H9 (cell line): ENCODE data around the gene NDUFA3. TPM values are rescaled to one million over a fixed set of nuclear protein-coding genes. Genes with fewer than 3 reads are reported as not detected.

Experiments used
- DNase-seq: peaks from one replicate; pipeline ENCODE4 v3.0.0-alpha.2; 2017
- H2AFZ ChIP-seq: one replicate; pipeline ENCODE4 v1.6.1; 2013; ENCODE audit warnings: mild to moderate bottlenecking, low read length, control low read depth, moderate library complexity
- H2AK5ac ChIP-seq: 2 replicates; pipeline ENCODE4 v1.6.1; 2013; ENCODE audit warnings: low read length, control low read depth, mixed read lengths; ENCODE audit not compliant: insufficient read length
- H2BK120ac ChIP-seq: one replicate; pipeline ENCODE4 v1.6.1; 2013; ENCODE audit warnings: low read depth, mild to moderate bottlenecking, low read length, control low read depth, inconsistent platforms; ENCODE audit not compliant: poor library complexity, severe bottlenecking
- H2BK12ac ChIP-seq: 2 replicates; pipeline ENCODE4 v1.6.1; 2013; ENCODE audit warnings: low read length, control low read depth, mixed read lengths, low read depth; ENCODE audit not compliant: insufficient read length
- H2BK15ac ChIP-seq: 2 replicates; pipeline ENCODE4 v1.6.1; 2013; ENCODE audit warnings: low read depth, low read length, control low read depth
- H2BK20ac ChIP-seq: one replicate; pipeline ENCODE4 v1.6.1; 2013; ENCODE audit warnings: low read depth, mild to moderate bottlenecking, low read length, control low read depth, inconsistent platforms; ENCODE audit not compliant: poor library complexity, severe bottlenecking
- H2BK5ac ChIP-seq: 2 replicates; pipeline ENCODE4 v1.6.1; 2013; ENCODE audit warnings: low read length, control low read depth, mixed read lengths; ENCODE audit not compliant: insufficient read length
- H3K14ac ChIP-seq: 2 replicates; pipeline ENCODE4 v1.6.1; 2013; ENCODE audit warnings: low read length, control low read depth; ENCODE audit not compliant: insufficient read depth
- H3K18ac ChIP-seq: 2 replicates; pipeline ENCODE4 v1.6.1; 2013; ENCODE audit warnings: low read depth, mild to moderate bottlenecking, mixed read lengths, low read length, control low read depth; ENCODE audit not compliant: insufficient read length
- H3K23ac ChIP-seq: 2 replicates; pipeline ENCODE4 v1.6.1; 2013; ENCODE audit warnings: low read length, control low read depth, mixed read lengths, low read depth; ENCODE audit not compliant: insufficient read length
- H3K23me2 ChIP-seq: 2 replicates; pipeline ENCODE4 v1.6.1; 2013; ENCODE audit warnings: low read depth, mild to moderate bottlenecking, mixed read lengths, low read length, control low read depth; ENCODE audit not compliant: insufficient read length, poor library complexity, severe bottlenecking
- H3K27ac ChIP-seq: 2 replicates; pipeline ENCODE4 v1.5.1; 2013; ENCODE audit warnings: low read length, control low read depth, mixed read lengths, low read depth; ENCODE audit not compliant: insufficient read length
- H3K27me3 ChIP-seq: 2 replicates; pipeline ENCODE4 v1.6.1; 2013; ENCODE audit warnings: low read length, control low read depth, inconsistent platforms; ENCODE audit not compliant: insufficient read depth
- H3K4ac ChIP-seq: 2 replicates; pipeline ENCODE4 v1.6.1; 2013; ENCODE audit warnings: low read depth, mild to moderate bottlenecking, control low read depth, inconsistent platforms, low read length, moderate library complexity
- H3K4me1 ChIP-seq: 2 replicates; pipeline ENCODE4 v1.6.1; 2013; ENCODE audit warnings: low read length, control low read depth, inconsistent platforms; ENCODE audit not compliant: insufficient read depth
- H3K4me2 ChIP-seq: 2 replicates; pipeline ENCODE4 v1.6.1; 2013; ENCODE audit warnings: low read length, control low read depth, mixed read lengths; ENCODE audit not compliant: insufficient read length, insufficient read depth
- H3K56ac ChIP-seq: 2 replicates; pipeline ENCODE4 v1.6.1; 2013; ENCODE audit warnings: low read depth, mild to moderate bottlenecking, mixed read lengths, low read length, control low read depth; ENCODE audit not compliant: insufficient read length
- H3K79me1 ChIP-seq: 2 replicates; pipeline ENCODE4 v1.6.1; 2013; ENCODE audit warnings: low read depth, mild to moderate bottlenecking, moderate library complexity, low read length, control low read depth, inconsistent platforms; ENCODE audit not compliant: insufficient read depth, poor library complexity, severe bottlenecking
- H3K79me2 ChIP-seq: 2 replicates; pipeline ENCODE4 v1.6.1; 2013; ENCODE audit warnings: low read length, control low read depth, inconsistent platforms; ENCODE audit not compliant: insufficient read depth
- H3K9ac ChIP-seq: 2 replicates; pipeline ENCODE4 v1.6.1; 2013; ENCODE audit warnings: low read length, control low read depth, mixed read lengths; ENCODE audit not compliant: insufficient read length; ENCODE audit errors: extremely low read depth
- H3K9me3 ChIP-seq: one replicate; pipeline ENCODE4 v1.6.1; 2013; ENCODE audit warnings: low read depth, low read length, inconsistent platforms; ENCODE audit not compliant: control insufficient read depth
- H3T11ph ChIP-seq: one replicate; pipeline ENCODE4 v1.6.1; 2013; ENCODE audit warnings: mild to moderate bottlenecking, low read length, control low read depth, inconsistent platforms
- H4K20me1 ChIP-seq: one replicate; pipeline ENCODE4 v1.6.1; 2013; ENCODE audit not compliant: control insufficient read depth, insufficient read length, insufficient read depth
- H4K5ac ChIP-seq: 2 replicates; pipeline ENCODE4 v1.6.1; 2013; ENCODE audit warnings: low read depth, mild to moderate bottlenecking, mixed read lengths, low read length, control low read depth; ENCODE audit not compliant: insufficient read length
- H4K8ac ChIP-seq: replicated peaks from 2 replicates; pipeline ENCODE4 v1.6.1; 2013; ENCODE audit warnings: low read length, control low read depth, mixed read lengths, low read depth; ENCODE audit not compliant: insufficient read length
- H4K91ac ChIP-seq: 2 replicates; pipeline ENCODE4 v1.6.1; 2013; ENCODE audit warnings: low read depth, mild to moderate bottlenecking, moderate library complexity, mixed read lengths, low read length, control low read depth; ENCODE audit not compliant: insufficient read length
- H3K27ac Mint-ChIP-seq, 3 experiments: 2 replicates in 2 of 3; 3 replicates in 1 of 3; pipeline ENCODE4 v1.8.0; 2020 to 2021; ENCODE audit warnings: mixed read lengths in 3 of 3, mild to moderate bottlenecking in 1 of 3, moderate library complexity in 1 of 3
- H3K27me3 Mint-ChIP-seq: 2 replicates; pipeline ENCODE4 v1.8.0; 2021; ENCODE audit warnings: low read depth, mild to moderate bottlenecking, moderate library complexity, mixed read lengths
- H3K36me3 Mint-ChIP-seq, 3 experiments: 2 replicates in 2 of 3; 3 replicates in 1 of 3; pipeline ENCODE4 v1.8.0; 2020 to 2021; ENCODE audit warnings: low read depth in 3 of 3, mixed read lengths in 3 of 3; ENCODE audit not compliant: insufficient read depth in 1 of 3
- H3K4me1 Mint-ChIP-seq, 2 experiments: 2 replicates each; pipeline ENCODE4 v1.8.0; 2020; ENCODE audit warnings: mixed read lengths in 2 of 2
- H3K4me3 Mint-ChIP-seq, 2 experiments: 2 replicates in 1 of 2; 3 replicates in 1 of 2; pipeline ENCODE4 v1.8.0; 2020 to 2021; ENCODE audit warnings: mild to moderate bottlenecking in 2 of 2, mixed read lengths in 2 of 2, moderate library complexity in 1 of 2
- H3K9me3 Mint-ChIP-seq, 2 experiments: 2 replicates in 1 of 2; 3 replicates in 1 of 2; pipeline ENCODE4 v1.8.0; 2020; ENCODE audit warnings: mild to moderate bottlenecking in 2 of 2, mixed read lengths in 2 of 2, moderate library complexity in 1 of 2
- CTCF ChIP-seq: fragments of 200-600 bp; sonication (generic); conservative IDR thresholded peaks from 3 replicates; pipeline ENCODE4 v1.8.0; 2021; ENCODE audit warnings: antibody characterized with exemption, mild to moderate bottlenecking
- WGBS: extraction: QIAGEN DNeasy Blood & Tissue Kit; methylation state at CpG from one replicate; pipeline ENCODE4 v1.1.7; 2013; ENCODE audit warnings: missing lambda C conversion rate, low lambda C conversion rate, mixed read lengths; ENCODE audit not compliant: insufficient read length; ENCODE audit errors: extremely low coverage; 5-methylcytosine and 5-hydroxymethylcytosine counted together
- total RNA-seq: library from RNA; stranded (reverse); gene quantifications from 2 replicates; pipeline ENCODE4 v1.2.1, GENCODE V29; 2021

NDUFA3 gene
- total RNA-seq, 1 experiment from 2014 or later, result 174 TPM

GRCh38 chr19:54105796-54106195, 3.1 kb downstream of the NDUFA3 start:
- Histone ChIP-seq H3K18ac (no peak overlapping the region), H3K4me2 (no peak overlapping the region), H3K56ac (no peak overlapping the region), H2BK5ac (no peak overlapping the region), H3K27ac (no peak overlapping the region), H3K9me3 (no peaks in the 10 kb centered on the region), H3T11ph (no peak overlapping the region), H3K4ac (no peak overlapping the region), H2BK12ac (no peak overlapping the region), H3K9ac (no peak overlapping the region), H3K79me1 (peaks cover 4% of the 10 kb centered on the region), H2BK20ac (no peak overlapping the region), H2BK120ac (no peak overlapping the region), H4K91ac (no peak overlapping the region), H3K4me1 (no peaks in the 10 kb centered on the region), H4K8ac (no peak overlapping the region), H3K27me3 (no peaks in the 10 kb centered on the region), H3K14ac (no peak overlapping the region), H3K79me2 (peaks cover 1% of the 10 kb centered on the region; the same call in 1 of the 2 replicates), H3K23me2 (peaks cover 5% of the 10 kb centered on the region), H2BK15ac (no peak overlapping the region), H2AFZ (no peak overlapping the region), H4K5ac (no peak overlapping the region), H3K23ac (no peak overlapping the region), H4K20me1 (no peaks in the 10 kb centered on the region), H2AK5ac (no peak overlapping the region)
- Mint-ChIP-seq H3K27me3 (no peaks in the 10 kb centered on the region; the same call in 1 of the 2 replicates), H3K4me1 (peaks cover 2 to 6% of the 10 kb centered on the region in 2 experiments; a peak in 1 of 4 replicates), H3K36me3 (peaks cover 43 to 59% (median 55%) of the 10 kb centered on the region in 3 experiments), H3K9me3 (peaks cover 0 to 2% of the 10 kb centered on the region in 2 experiments; a peak in 3 of 5 replicates), H3K27ac (no peak overlapping the region; a peak in 1 of 7 replicates), H3K4me3 (peak overlapping the region in 1 of 2 experiments; percentile 36; a peak in 1 of 5 replicates)
- TF ChIP-seq CTCF, result no peak
- WGBS, result no CpG with 5 or more reads among the region's 10 CpGs
- DNase-seq, result no peak
